Raji (cell line): ENCODE measurements around the gene FOXG1.

ENCODE experiments used
- POLR2A ChIP-seq: IDR thresholded peaks from 2 replicates; pipeline ENCODE4 v1.6.1; 2011; ENCODE audit warnings: low read depth, low read length, control low read depth; ENCODE audit not compliant: insufficient read depth

The FOXG1 gene

DNA sequence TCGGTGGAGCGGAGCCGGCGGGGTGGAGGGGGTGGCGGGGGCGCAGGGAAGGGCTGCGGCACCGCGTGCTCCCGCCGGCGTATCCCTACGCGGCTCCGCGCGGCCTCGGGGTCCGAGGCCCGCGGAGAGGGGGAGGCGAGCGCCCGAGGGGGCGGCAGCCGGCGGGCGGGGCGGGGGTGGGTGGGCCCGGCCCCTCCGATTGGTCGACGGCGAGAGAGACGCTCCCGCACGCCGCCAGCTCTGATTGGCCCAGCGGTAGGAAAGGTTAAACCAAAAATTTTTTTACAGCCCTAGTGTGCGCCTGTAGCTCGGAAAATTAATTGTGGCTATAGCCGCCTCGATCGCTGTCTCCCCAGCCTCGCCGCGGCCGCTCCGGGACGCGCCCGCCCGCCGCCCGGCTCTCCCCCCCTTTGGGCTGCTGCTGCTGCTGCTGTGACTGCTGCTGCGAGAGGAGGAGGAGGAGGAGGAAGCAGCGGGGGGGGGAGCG, at the start of gene FOXG1:
TSS of gene FOXG1 (plus strand) at position 319 of the 487 bp plus-strand sequence. CDS start 493 bp downstream, outside the sequence.
- no peak for TF ChIP-seq POLR2A

GRCh38 chr14:28719130-28719529, 47.5 kb upstream of the FOXG1 start:
- TF ChIP-seq POLR2A: no peak

- TF ChIP-seq POLR2A: no peak
Measured at GRCh38 chr14:28731358-28731757, 35.2 kb upstream of the FOXG1 start.

- TF ChIP-seq POLR2A: no peak
Measured at GRCh38 chr14:28742171-28742846, 24.3 kb upstream of the FOXG1 start.

- no peak for TF ChIP-seq POLR2A
Measured at GRCh38 chr14:28744126-28744525, 22.5 kb upstream of the FOXG1 start.

GRCh38 chr14:28745176-28745575, 21.4 kb upstream of the FOXG1 start:
- TF ChIP-seq POLR2A: no peak

DNA sequence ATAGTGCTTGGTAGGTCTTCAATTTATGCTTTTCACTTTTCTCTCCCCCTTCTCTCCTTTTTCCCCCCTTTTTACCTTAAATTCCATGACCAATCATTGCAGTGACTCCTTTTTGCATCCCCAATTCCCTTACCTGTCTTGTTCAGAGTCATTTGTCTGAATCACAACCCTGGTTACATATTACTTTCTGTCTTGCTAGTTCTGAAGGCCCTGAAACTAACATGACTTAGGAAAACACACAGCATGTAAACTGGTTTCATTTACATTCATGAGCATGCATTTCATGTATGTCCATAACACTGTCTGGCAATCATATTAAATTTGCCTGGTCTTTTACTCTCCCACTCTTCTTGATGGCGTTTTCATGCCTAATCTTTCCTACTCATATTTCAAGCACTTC, 20.3 kb upstream of the FOXG1 start:
- no peak for TF ChIP-seq POLR2A

DNA sequence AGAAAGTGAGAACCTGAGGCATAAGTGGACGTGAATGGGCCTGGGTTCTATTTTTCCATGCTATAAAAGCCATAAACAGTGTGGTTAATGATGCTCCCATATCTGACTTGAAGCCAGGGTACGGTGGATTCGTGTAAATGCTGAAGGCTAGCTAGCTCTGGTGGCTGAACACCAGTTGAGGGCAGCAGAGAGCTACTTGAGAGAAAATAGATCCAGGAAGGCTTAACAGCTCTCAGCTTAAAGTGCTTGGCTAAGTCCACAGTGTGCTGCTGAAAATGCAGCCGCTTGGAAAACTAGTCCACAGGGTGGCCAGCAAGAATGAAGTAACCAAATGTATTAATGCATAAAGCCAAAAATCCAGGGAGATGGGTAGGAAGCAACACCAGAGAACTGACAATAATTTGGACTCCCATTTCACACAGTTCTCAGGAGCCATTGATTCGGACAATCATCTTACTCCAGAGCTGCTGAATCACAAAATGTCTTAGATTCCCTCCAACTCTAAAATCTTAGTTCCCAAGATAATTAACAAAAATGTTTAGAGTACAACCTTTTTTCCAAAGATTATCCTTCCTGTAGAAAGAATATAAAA, 15.0 kb upstream of the FOXG1 start:
- TF ChIP-seq POLR2A: no peak

- no peak for TF ChIP-seq POLR2A
Measured at GRCh38 chr14:28754209-28754985, 12.2 kb upstream of the FOXG1 start.

GRCh38 chr14:28755198-28755815, 11.3 kb upstream of the FOXG1 start:
- no peak for TF ChIP-seq POLR2A

GRCh38 chr14:28755884-28756268, 10.7 kb upstream of the FOXG1 start:
- TF ChIP-seq POLR2A: no peak

GRCh38 chr14:28756269-28756883, 10.2 kb upstream of the FOXG1 start:
- TF ChIP-seq POLR2A: no peak

DNA sequence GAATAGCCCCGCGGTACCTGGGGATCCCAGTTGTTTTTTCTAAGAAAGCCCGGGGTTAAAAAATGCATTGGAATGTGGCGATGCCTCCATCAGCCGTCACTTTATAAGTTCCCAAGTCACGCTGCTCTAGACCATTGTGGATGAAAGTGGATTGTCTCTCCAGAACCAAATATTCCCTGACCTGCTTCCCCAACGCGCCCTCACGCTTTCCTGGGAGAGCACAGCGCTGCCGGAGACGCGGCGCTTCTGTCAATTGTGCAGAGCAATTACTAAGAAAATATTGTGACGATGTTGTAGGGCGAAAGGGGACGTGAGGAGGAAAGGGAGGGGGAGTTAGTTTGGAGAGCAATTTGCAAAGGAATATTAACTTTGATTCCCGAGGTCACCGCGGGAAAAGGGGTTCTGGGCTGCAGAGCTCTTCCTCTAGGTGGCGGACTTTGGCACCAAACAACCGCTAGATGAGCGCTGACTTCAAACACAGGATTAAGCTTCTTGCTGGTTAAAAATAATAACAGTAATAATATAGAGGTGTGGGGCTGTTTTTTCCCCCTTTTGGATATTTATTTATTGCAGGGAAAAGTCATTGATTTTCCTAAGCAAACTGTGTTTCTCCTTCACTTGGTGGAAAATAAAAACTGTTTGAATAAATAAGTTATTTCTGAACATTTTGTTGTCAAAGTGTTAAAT, 9.6 kb upstream of the FOXG1 start:
- no peak for TF ChIP-seq POLR2A

DNA sequence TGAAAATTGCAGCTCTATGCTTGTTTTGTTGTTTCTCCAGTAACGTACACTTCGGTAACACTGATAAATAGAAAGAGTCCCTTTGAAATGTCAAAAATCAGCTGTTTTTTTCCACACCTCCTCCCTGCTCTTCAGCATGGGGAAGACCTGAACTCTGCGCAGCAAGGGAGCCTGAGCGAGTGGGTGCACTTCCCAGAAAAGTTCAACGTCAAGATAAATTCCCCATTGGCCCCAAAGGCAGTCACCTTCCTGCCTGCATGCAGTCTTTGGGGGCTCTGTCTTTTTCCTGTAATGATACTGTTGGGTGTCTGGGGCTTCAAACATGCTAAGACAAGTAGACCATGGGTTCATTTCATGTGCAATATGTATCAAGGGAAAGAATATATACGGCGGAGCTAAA, 8.8 kb upstream of the FOXG1 start:
- no peak for TF ChIP-seq POLR2A
